K562 (cell line): ENCODE measurements around the gene SAMD4A. TPM values are rescaled to one million over a fixed set of nuclear protein-coding genes. Genes with fewer than 3 reads are reported as not detected.

ENCODE experiments used
- ATAC-seq: fragments of 200-7000 bp; cut with Tn5 transposase; 3 replicates; pipeline ENCODE4 v1.9.1; 2020; ENCODE audit warnings: moderate library complexity
- BruUV-seq: library from RNA; stranded (reverse); fragments of 400-500 nt; replicated peaks from 2 replicates; lab custom pipeline; 2021; lab: Mats Ljungman, UMichigan
- CTCF ChIA-PET: fragments of 300-600 bp; formaldehyde crosslinking; extraction: SDS; loops from one replicate; lab custom pipeline; 2021; ENCODE audit warnings: low intra/inter-chr PET ratio; lab: Yijun Ruan, JAX
- POLR2A ChIA-PET: fragments of 300-600, 350-650 bp; sonication (Branson Sonifier 250); formaldehyde crosslinking; extraction: SDS; loops from one replicate; lab custom pipeline; 2021; ENCODE audit warnings: antibody characterized with exemption, inconsistent platforms; lab: Yijun Ruan, JAX
- DNase-seq, 4 experiments: peaks; one replicate each; pipeline versions ENCODE4 v3.0.0 to v3.0.0-alpha.2; 2011 to 2018; ENCODE audit warnings: low spot score in 3 of 4, mixed read lengths in 3 of 4; ENCODE audit errors: extremely low read depth in 1 of 4
- FAIRE-seq: peaks from 2 replicates; lab custom pipeline; 2011; peaks lifted over from hg19 to GRCh38; lab: Jason Lieb, UNC
- H2AFZ ChIP-seq: 2 replicates; pipeline ENCODE4 v1.6.0; 2011; ENCODE audit warnings: low read depth, low read length, control low read depth, inconsistent platforms
- H3K27ac ChIP-seq: fragments of 200-600 bp; 3 replicates; pipeline ENCODE4 v1.8.0; 2011; ENCODE audit warnings: low read depth, mild to moderate bottlenecking, control low read depth, inconsistent platforms, low read length, moderate library complexity, mixed read lengths; ENCODE audit errors: extremely low read depth
- H3K27me3 ChIP-seq, 2 experiments: fragments of 300-600 bp in 1 of 2; 2 replicates in 1 of 2; 3 replicates in 1 of 2; pipeline versions ENCODE4 v1.6.0 to v1.8.0; 2011; ENCODE audit warnings: inconsistent platforms in 2 of 2, low read length in 2 of 2, mild to moderate bottlenecking in 1 of 2, mixed read lengths in 1 of 2, moderate library complexity in 1 of 2; ENCODE audit not compliant: control insufficient read depth in 2 of 2, insufficient read depth in 2 of 2
- H3K36me3 ChIP-seq: fragments of 300-600 bp; 3 replicates; pipeline ENCODE4 v1.8.0; 2011; ENCODE audit warnings: mild to moderate bottlenecking, low read length, inconsistent platforms; ENCODE audit not compliant: control insufficient read depth, insufficient read depth
- H3K4me1 ChIP-seq, 2 experiments: fragments of 200-600 bp in 1 of 2; replicated peaks in 1 of 2; 2 replicates in 1 of 2; 3 replicates in 1 of 2; pipeline versions ENCODE4 v1.5.1 to v1.8.0; 2011; ENCODE audit warnings: inconsistent platforms in 2 of 2, low read length in 2 of 2, mild to moderate bottlenecking in 1 of 2, mixed read lengths in 1 of 2, moderate library complexity in 1 of 2; ENCODE audit not compliant: control insufficient read depth in 2 of 2, insufficient read depth in 2 of 2
- H3K4me2 ChIP-seq: 2 replicates; pipeline ENCODE4 v1.6.1; 2011; ENCODE audit warnings: low read length, control low read depth, inconsistent platforms, mixed read lengths; ENCODE audit not compliant: insufficient read depth
- H3K4me3 ChIP-seq: fragments of 200-600 bp; sonication (generic), shearing (Covaris generic); 2 replicates; pipeline ENCODE4 v1.5.1; 2016; ENCODE audit warnings: control low read depth, inconsistent platforms
- H3K79me2 ChIP-seq: fragments of 200-600 bp; 3 replicates; pipeline ENCODE4 v1.8.0; 2011; ENCODE audit warnings: low read length, inconsistent platforms; ENCODE audit not compliant: control insufficient read depth, insufficient read depth
- H3K9ac ChIP-seq, 2 experiments: 2 replicates each; pipeline versions ENCODE4 v1.6.0 to v1.6.1; 2011; ENCODE audit warnings: low read depth in 2 of 2, low read length in 2 of 2, control low read depth in 1 of 2, inconsistent platforms in 1 of 2, mild to moderate bottlenecking in 1 of 2, mixed read lengths in 1 of 2; ENCODE audit not compliant: insufficient read depth in 1 of 2
- H3K9me1 ChIP-seq: one replicate; pipeline ENCODE4 v1.6.0; 2011; ENCODE audit warnings: inconsistent platforms, mild to moderate bottlenecking, low read length, moderate library complexity; ENCODE audit not compliant: control insufficient read depth, insufficient read depth
- H3K9me3 ChIP-seq: replicated peaks from 2 replicates; pipeline ENCODE4 v1.5.1; 2011; ENCODE audit warnings: low read depth, low read length, inconsistent platforms; ENCODE audit not compliant: control insufficient read depth, insufficient read depth
- H4K20me1 ChIP-seq: replicated peaks from 2 replicates; pipeline ENCODE4 v1.6.1; 2011; ENCODE audit warnings: low read length, inconsistent platforms, mixed read lengths; ENCODE audit not compliant: control insufficient read depth, insufficient read depth
- FOSL1 ChIP-seq: fragments of 200-800 bp; sonication (Bioruptor generic); conservative IDR thresholded peaks from 2 replicates; pipeline ENCODE4 v1.6.1; 2016; ENCODE audit warnings: missing genetic modification characterization, missing compliant biosample characterization
- SIRT6 ChIP-seq: IDR thresholded peaks from one replicate; pipeline ENCODE4 v1.6.1; 2012; ENCODE audit warnings: low read depth, mild to moderate bottlenecking, control low read depth, inconsistent platforms, low read length, moderate library complexity
- ZNF277 ChIP-seq: fragments of 250-450 bp; sonication (Bioruptor Pico); IDR thresholded peaks from 2 replicates; pipeline ENCODE4 v1.8.0; 2022; ENCODE audit warnings: inconsistent platforms, mild to moderate bottlenecking, moderate library complexity, borderline replicate concordance
- whole genome bisulfite sequencing: fragments of 100-300 bp; shearing (Covaris generic); methylation state at CpG from one replicate; pipeline ENCODE4 v1.1.6; 2016; ENCODE audit warnings: low coverage, mixed read lengths; ENCODE audit not compliant: insufficient coverage; ENCODE audit errors: missing lambda C conversion rate; 5-methylcytosine and 5-hydroxymethylcytosine counted together
- in situ Hi-C: fragments of 300-500 bp; cut with MboI; formaldehyde crosslinking; loops from 4 replicates; pipeline ENCODE4 v1.15.0; 2018; ENCODE audit warnings: inconsistent platforms, mixed read lengths
- intact Hi-C: fragments of 100-400 bp; cut with micrococcal nuclease; formaldehyde crosslinking; loops from 2 replicates; pipeline ENCODE4 v1.14.2; 2022
- polyA plus RNA-seq, 8 experiments: library from polyadenylated mRNA; depleted of rRNA in 4 of 8; stranded (reverse) in 5 of 8; unstranded in 3 of 8; fragments of >200 nt; fragmentation: Nextera tagmentation in 2 of 8; fragmentation: Illumina TruSeq in 1 of 8; extraction: Ambion mirVana in 2 of 8; extraction: Trizol in 1 of 8; gene quantifications; 2 replicates each; pipeline versions ENCODE4 v1.2.1 to v1.2.3, GENCODE V29; 2011 to 2014; ENCODE audit warnings: inconsistent platforms in 1 of 8, missing spikeins in 1 of 8
- total RNA-seq, 7 experiments: library from RNA; depleted of rRNA in 6 of 7; stranded (reverse); fragments of >200 nt in 6 of 7; fragmentation: Illumina TruSeq in 2 of 7; extraction: Trizol in 2 of 7; gene quantifications; 2 replicates each; pipeline versions ENCODE4 v1.2.1 to v1.2.3, GENCODE V29; 2011 to 2021; ENCODE audit warnings: low replicate concordance in 1 of 7

The SAMD4A gene
- total and polyA plus RNA-seq, 9 of the 15 experiments (the other 6 are each of a cell fraction or from before 2014, with no cell fraction given), result 0.66 to 6.8 (median 3.3) TPM

- no peak overlapping the region for H3K27ac ChIP-seq
- H3K4me2 ChIP-seq, result no peak overlapping the region
- H3K9ac ChIP-seq, result no peak overlapping the region; a peak in 1 of 4 replicates
- H3K27me3 ChIP-seq, result no peaks in the 10 kb centered on the region
- H4K20me1 ChIP-seq, result no peaks in the 10 kb centered on the region
- POLR2A ChIA-PET, result interaction anchor here (0.6 to 1.1 kb wide), 4 partner anchors 9 to 63 kb away, joined by 3 to 4 read pairs (median 4); no protein-coding TSS in a partner anchor
- no peak for TF ChIP-seq SIRT6
- no peak for TF ChIP-seq FOSL1 (tag)
- no peak for TF ChIP-seq ZNF277 (CRISPR knock-in tag)
- TF ChIP-seq, all 486 proteins: peak for 0
- DNase-seq (no peak), FAIRE-seq (no peak), ATAC-seq (peak; percentile 17; the same call in 2 of the 3 replicates)
- no TSS peak for BruUV-seq
- no peaks in the 10 kb centered on the region; the same call in 2 of the 3 replicates for H3K79me2 ChIP-seq
- intact Hi-C loops (no loop called here), in situ Hi-C loops (no loop called here)
- H3K9me3 ChIP-seq, result no peaks in the 10 kb centered on the region
- H3K4me1 ChIP-seq, result peaks cover 0 to 22% of the 10 kb centered on the region in 2 experiments; a peak in 4 of 5 replicates
- no peak overlapping the region for H3K4me3 ChIP-seq
- H2AFZ ChIP-seq, result no peak overlapping the region
- no peaks in the 10 kb centered on the region for H3K9me1 ChIP-seq
- no peaks in the 10 kb centered on the region for H3K36me3 ChIP-seq
- WGBS, result 50% methylated on average over 8 of the region's 11 CpGs
- CTCF ChIA-PET, result no interaction called here
Measured at GRCh38 chr14:54675236-54676128, 108.6 kb downstream of the SAMD4A start.
